Astrocyte (in vitro differentiated cells and primary cell): ENCODE measurements around the gene ADSS1. TPM values are rescaled to one million over a fixed set of nuclear protein-coding genes. Genes with fewer than 3 reads are reported as not detected.

Experiments used
- DNase-seq: peaks from one replicate; pipeline ENCODE4 v3.0.0-alpha.2; 2010; ENCODE audit warnings: low read depth
- FAIRE-seq: peaks from 2 replicates; lab custom pipeline; 2011; peaks lifted over from hg19 to GRCh38; lab: Jason Lieb, UNC
- H2AFZ ChIP-seq: 2 replicates; pipeline ENCODE4 v1.6.0; 2012; ENCODE audit warnings: low read depth, low read length, inconsistent platforms
- H3K27ac ChIP-seq: 2 replicates; pipeline ENCODE4 v1.5.1; 2011; ENCODE audit warnings: low read depth, low read length, inconsistent platforms
- H3K27me3 ChIP-seq: 2 replicates; pipeline ENCODE4 v1.6.0; 2011; ENCODE audit warnings: low read length, inconsistent platforms; ENCODE audit not compliant: insufficient read depth
- H3K36me3 ChIP-seq: 2 replicates; pipeline ENCODE4 v1.5.1; 2011; ENCODE audit warnings: low read length, inconsistent platforms; ENCODE audit not compliant: insufficient read depth
- H3K4me1 ChIP-seq: 2 replicates; pipeline ENCODE4 v1.5.1; 2011; ENCODE audit warnings: low read length, inconsistent platforms; ENCODE audit not compliant: insufficient read depth
- H3K4me2 ChIP-seq: 2 replicates; pipeline ENCODE4 v1.6.0; 2012; ENCODE audit warnings: low read length, inconsistent platforms
- H3K4me3 ChIP-seq: 2 replicates; pipeline ENCODE4 v1.5.1; 2011; ENCODE audit warnings: low read depth, mild to moderate bottlenecking, low read length, inconsistent platforms; ENCODE audit not compliant: insufficient read depth
- H3K79me2 ChIP-seq: 2 replicates; pipeline ENCODE4 v1.6.0; 2012; ENCODE audit warnings: mild to moderate bottlenecking, low read length, inconsistent platforms; ENCODE audit not compliant: insufficient read depth
- H3K9ac ChIP-seq: 2 replicates; pipeline ENCODE4 v1.6.0; 2012; ENCODE audit warnings: mild to moderate bottlenecking, low read length, inconsistent platforms
- H3K9me3 ChIP-seq: 2 replicates; pipeline ENCODE4 v1.5.1; 2012; ENCODE audit warnings: low read depth, mild to moderate bottlenecking, low read length, inconsistent platforms; ENCODE audit not compliant: insufficient read depth
- H4K20me1 ChIP-seq: 2 replicates; pipeline ENCODE4 v1.6.0; 2012; ENCODE audit warnings: low read length, inconsistent platforms; ENCODE audit not compliant: insufficient read depth
- H3K27ac Mint-ChIP-seq: one replicate; pipeline ENCODE4 v1.8.0; 2021; ENCODE audit warnings: mild to moderate bottlenecking, mixed read lengths; ENCODE audit not compliant: unreplicated experiment
- H3K27me3 Mint-ChIP-seq: one replicate; pipeline ENCODE4 v1.8.0; 2021; ENCODE audit warnings: low read depth, mixed read lengths; ENCODE audit not compliant: unreplicated experiment
- H3K36me3 Mint-ChIP-seq: one replicate; pipeline ENCODE4 v1.8.0; 2021; ENCODE audit warnings: low read depth, mixed read lengths; ENCODE audit not compliant: unreplicated experiment
- H3K4me1 Mint-ChIP-seq: one replicate; pipeline ENCODE4 v1.8.0; 2021; ENCODE audit warnings: low read depth, mixed read lengths; ENCODE audit not compliant: unreplicated experiment
- H3K4me3 Mint-ChIP-seq: one replicate; pipeline ENCODE4 v1.8.0; 2021; ENCODE audit warnings: mild to moderate bottlenecking, moderate library complexity, mixed read lengths; ENCODE audit not compliant: unreplicated experiment
- H3K9me3 Mint-ChIP-seq: one replicate; pipeline ENCODE4 v1.8.0; 2021; ENCODE audit warnings: mild to moderate bottlenecking, mixed read lengths; ENCODE audit not compliant: unreplicated experiment
- CTCF ChIP-seq: IDR thresholded peaks from 2 replicates; pipeline ENCODE4 v1.5.1; 2011; ENCODE audit warnings: low read depth, mild to moderate bottlenecking, inconsistent platforms, low read length, moderate library complexity; ENCODE audit not compliant: insufficient read depth
- EZH2 ChIP-seq: IDR thresholded peaks from 2 replicates; pipeline ENCODE4 v1.6.1; 2012; ENCODE audit warnings: mild to moderate bottlenecking, low read length, inconsistent platforms; ENCODE audit not compliant: insufficient read depth
- total RNA-seq: library from RNA; stranded (reverse); gene quantifications from 2 replicates; pipeline ENCODE4 v1.2.1, GENCODE V29; 2021

Gene ADSS1
- total RNA-seq, 1 donor from 2014 or later = 4.4 TPM

DNA sequence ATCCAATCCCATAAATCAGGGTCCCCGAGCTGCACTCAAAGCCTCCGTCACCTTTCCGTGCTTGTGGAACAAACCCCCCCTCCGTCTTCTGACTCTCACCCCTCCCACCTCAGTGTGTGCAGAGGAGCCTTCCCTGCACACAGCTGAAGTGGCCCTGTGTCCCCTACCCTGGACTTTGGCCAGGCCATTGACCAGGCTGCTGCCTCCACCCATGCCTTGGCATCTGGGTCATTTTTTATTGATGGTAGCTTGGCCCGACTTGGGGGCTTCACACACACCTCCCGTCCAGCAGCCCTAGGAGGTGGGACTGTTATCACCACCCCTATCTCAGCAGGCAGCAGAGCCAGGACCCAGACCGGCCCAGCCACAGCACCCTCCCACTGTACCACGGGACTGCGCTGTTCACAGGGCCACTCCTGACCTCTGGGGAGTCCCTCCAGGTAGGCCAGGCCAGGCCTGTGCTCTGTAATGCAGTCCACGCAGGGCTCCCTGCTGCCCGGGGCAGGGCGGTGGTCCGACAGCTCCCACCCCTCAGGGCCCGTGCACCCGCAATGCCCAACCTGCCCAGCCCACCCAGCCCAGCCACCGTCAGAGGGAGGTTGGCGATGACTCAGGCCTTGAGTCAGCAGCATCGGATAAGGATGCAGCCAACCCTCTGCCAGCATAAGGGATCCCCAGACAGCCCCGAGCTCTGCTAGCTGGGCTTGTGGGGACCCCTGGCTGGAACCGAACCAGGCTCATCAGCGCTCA lies 43.8 kb upstream of the ADSS1 start:
- H3K27me3 ChIP-seq = no peaks in the 10 kb centered on the region
- Mint-ChIP-seq H3K27me3 (no peaks in the 10 kb centered on the region), H3K36me3 (no peaks in the 10 kb centered on the region), H3K27ac (peak overlapping the region; percentile 99), H3K9me3 (no peaks in the 10 kb centered on the region), H3K4me1 (peaks cover 48% of the 10 kb centered on the region), H3K4me3 (no peak overlapping the region)
- no peaks in the 10 kb centered on the region for H3K36me3 ChIP-seq
- FAIRE-seq (no peak), DNase-seq (peak; percentile 77)
- TF ChIP-seq CTCF (no peak), EZH2 (no peak)
- no peak overlapping the region for H3K4me3 ChIP-seq
- no peaks in the 10 kb centered on the region for H4K20me1 ChIP-seq
- peak overlapping the region; percentile 65 for H2AFZ ChIP-seq
- H3K4me2 ChIP-seq = peak overlapping the region; percentile 81
- H3K9ac ChIP-seq = peak overlapping the region; percentile 80
- H3K9me3 ChIP-seq = no peaks in the 10 kb centered on the region
- H3K27ac ChIP-seq = peak overlapping the region; percentile 97
- H3K79me2 ChIP-seq = no peaks in the 10 kb centered on the region
- peaks cover 64% of the 10 kb centered on the region for H3K4me1 ChIP-seq

- H3K4me1 Mint-ChIP-seq = peaks cover 48% of the 10 kb centered on the region
- H3K27ac ChIP-seq = peak overlapping the region; percentile 97
- no peaks in the 10 kb centered on the region for H3K27me3 Mint-ChIP-seq
- peak overlapping the region; percentile 68 for H2AFZ ChIP-seq
- FAIRE-seq = no peak
- H3K9ac ChIP-seq = peak overlapping the region; percentile 80
- no peak overlapping the region for H3K4me3 ChIP-seq
- peak overlapping the region; percentile 81 for H3K4me2 ChIP-seq
- no peak for TF ChIP-seq EZH2
- TF ChIP-seq CTCF = no peak
- no peaks in the 10 kb centered on the region for H3K9me3 Mint-ChIP-seq
- no peaks in the 10 kb centered on the region for H3K36me3 Mint-ChIP-seq
- peak overlapping the region; percentile 68 for H3K4me3 Mint-ChIP-seq
- no peaks in the 10 kb centered on the region for H3K27me3 ChIP-seq
- no peaks in the 10 kb centered on the region for H3K79me2 ChIP-seq
- DNase-seq = peak; percentile 80
- peaks cover 64% of the 10 kb centered on the region for H3K4me1 ChIP-seq
- no peaks in the 10 kb centered on the region for H4K20me1 ChIP-seq
- H3K36me3 ChIP-seq = no peaks in the 10 kb centered on the region
- no peaks in the 10 kb centered on the region for H3K9me3 ChIP-seq
- H3K27ac Mint-ChIP-seq = peak overlapping the region; percentile 99
These were observed 43.0 kb upstream of the ADSS1 start for GRCh38 chr14:104680806-104681688.
